Transverse colon (tissue), 4 donors: Measurements from ENCODE around the gene KIF5A. TPM values are rescaled to one million over a fixed set of nuclear protein-coding genes. Genes with fewer than 3 reads are reported as not detected.

Experiments used
- DNase-seq: peaks from one replicate; pipeline ENCODE4 v3.0.0-alpha.2; 2019
- H3K27ac ChIP-seq, 4 donors: fragments of 200-600 bp; sonication (generic); 2 replicates each; pipeline ENCODE4 v1.5.1; 2016 to 2018; ENCODE audit warnings: inconsistent platforms in 4 of 4
- H3K27me3 ChIP-seq: fragments of 200-600 bp; sonication (generic); 2 replicates; pipeline ENCODE4 v1.5.1; 2017; ENCODE audit warnings: inconsistent platforms
- H3K36me3 ChIP-seq, 4 donors: fragments of 200-600 bp; sonication (generic); 2 replicates each; pipeline ENCODE4 v1.5.1; 2017 to 2019; ENCODE audit warnings: inconsistent platforms in 4 of 4
- H3K4me1 ChIP-seq, 4 donors: fragments of 200-600 bp; sonication (generic); 2 replicates each; pipeline ENCODE4 v1.5.1; 2017 to 2020; ENCODE audit warnings: inconsistent platforms in 4 of 4
- H3K4me3 ChIP-seq, 4 donors: fragments of 200-600 bp; sonication (generic); 1 replicate in 1 of 4; 2 replicates in 3 of 4; pipeline versions ENCODE4 v1.5.1 to v1.6.1; 2017 to 2019; ENCODE audit warnings: inconsistent platforms in 4 of 4
- H3K9me3 ChIP-seq, 2 donors: fragments of 200-600 bp; sonication (generic); 2 replicates each; pipeline ENCODE4 v1.5.1; 2017 to 2019; ENCODE audit warnings: inconsistent platforms in 2 of 2
- EP300 ChIP-seq: sonication (generic); formaldehyde crosslinking; IDR thresholded peaks from one replicate; pipeline ENCODE4 v1.6.1; 2017; ENCODE audit warnings: antibody characterized with exemption, low read depth
- POLR2A ChIP-seq: fragments of 450-650 bp; IDR thresholded peaks from one replicate; pipeline ENCODE4 v1.6.1; 2016; ENCODE audit warnings: antibody characterized with exemption, mild to moderate bottlenecking, moderate library complexity
- POLR2AphosphoS5 ChIP-seq, 3 donors: sonication (generic); formaldehyde crosslinking; IDR thresholded peaks; one replicate each; pipeline ENCODE4 v1.6.1; 2016; ENCODE audit warnings: antibody characterized with exemption in 3 of 3
- WGBS, 2 donors: methylation state at CpG; one replicate each; pipeline ENCODE4 v1.1.5; 2018; ENCODE audit warnings: low coverage in 1 of 2; 5-methylcytosine and 5-hydroxymethylcytosine counted together
- in situ Hi-C, 4 donors: fragments of 200-750 bp; cut with MboI; loops; one replicate each; pipeline versions ENCODE4 v1.15.0 to v1.15.1; 2017; ENCODE audit warnings: low sequenced_read_pairs in 3 of 4, low pct_ligation_motif_present in 1 of 4, low pct_unique_long_range_greater_than_20kb in 1 of 4
- intact Hi-C: fragments of 100-400 bp; cut with DNase I; formaldehyde crosslinking; loops from one replicate; pipeline ENCODE4 v1.15.1; 2023; ENCODE audit warnings: low total_unique reads
- total RNA-seq, 4 donors: library from RNA; depleted of rRNA; stranded (reverse); fragments of >200 nt; gene quantifications; one replicate each; pipeline ENCODE4 v1.1.0, GENCODE V29; 2016
- TF ChIP-seq, protein P1 (sequence below), 5 experiments: fragments of 200-600 bp in 3 of 5; fragments of 450-650 bp in 2 of 5; sonication (generic) in 3 of 5; IDR thresholded peaks; 1 replicate in 2 of 5; 2 replicates in 3 of 5; pipeline ENCODE4 v1.5.1; 2016 to 2017; ENCODE audit warnings: antibody characterized with exemption in 5 of 5, inconsistent platforms in 3 of 5, mild to moderate bottlenecking in 2 of 5, moderate library complexity in 1 of 5

KIF5A gene
- total RNA-seq, 4 donors from 2014 or later: 1.3 to 6.2 (median 1.6) TPM

DNA sequence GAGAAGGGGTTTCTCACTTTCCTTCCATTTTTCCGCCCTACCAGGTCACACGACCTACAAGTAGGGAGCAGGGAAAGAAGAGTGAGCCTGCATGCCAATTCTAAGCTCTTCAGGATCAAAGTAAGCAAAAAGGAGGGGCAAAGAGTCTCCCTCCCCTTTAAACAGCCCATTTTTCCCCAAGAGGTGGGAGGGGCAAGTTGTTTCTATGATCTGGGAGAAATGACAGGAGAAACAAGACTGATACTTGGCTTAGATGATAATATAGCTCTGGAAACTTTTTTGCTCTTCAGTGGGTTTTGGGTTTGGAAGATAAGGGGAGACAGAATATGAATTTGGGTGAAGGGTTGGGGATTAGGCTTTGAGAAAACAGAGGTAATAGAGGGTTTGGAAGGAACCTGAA, 56.6 kb downstream of the KIF5A start:
- H3K27me3 ChIP-seq: peaks cover 38% of the 10 kb centered on the region
- DNase-seq: no peak
- H3K4me3 ChIP-seq: no peak overlapping the region
- intact Hi-C loops (no loop called here), in situ Hi-C loops (no loop called here)
- WGBS, 2 donors: 75 to 90% methylated on average over 2 of the region's 2 CpGs
- TF ChIP-seq POLR2AphosphoS5 (IDR thresholded peaks at IDR 0.05): no peak
- TF ChIP-seq, protein P1, sequence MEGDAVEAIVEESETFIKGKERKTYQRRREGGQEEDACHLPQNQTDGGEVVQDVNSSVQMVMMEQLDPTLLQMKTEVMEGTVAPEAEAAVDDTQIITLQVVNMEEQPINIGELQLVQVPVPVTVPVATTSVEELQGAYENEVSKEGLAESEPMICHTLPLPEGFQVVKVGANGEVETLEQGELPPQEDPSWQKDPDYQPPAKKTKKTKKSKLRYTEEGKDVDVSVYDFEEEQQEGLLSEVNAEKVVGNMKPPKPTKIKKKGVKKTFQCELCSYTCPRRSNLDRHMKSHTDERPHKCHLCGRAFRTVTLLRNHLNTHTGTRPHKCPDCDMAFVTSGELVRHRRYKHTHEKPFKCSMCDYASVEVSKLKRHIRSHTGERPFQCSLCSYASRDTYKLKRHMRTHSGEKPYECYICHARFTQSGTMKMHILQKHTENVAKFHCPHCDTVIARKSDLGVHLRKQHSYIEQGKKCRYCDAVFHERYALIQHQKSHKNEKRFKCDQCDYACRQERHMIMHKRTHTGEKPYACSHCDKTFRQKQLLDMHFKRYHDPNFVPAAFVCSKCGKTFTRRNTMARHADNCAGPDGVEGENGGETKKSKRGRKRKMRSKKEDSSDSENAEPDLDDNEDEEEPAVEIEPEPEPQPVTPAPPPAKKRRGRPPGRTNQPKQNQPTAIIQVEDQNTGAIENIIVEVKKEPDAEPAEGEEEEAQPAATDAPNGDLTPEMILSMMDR (IDR thresholded peaks at IDR 0.05): no peak
- TF ChIP-seq EP300: no peak
- TF ChIP-seq POLR2A: no peak
- H3K4me1 ChIP-seq: peaks cover 3 to 47% (median 22%) of the 10 kb centered on the region in 4 donors
- peaks cover 0 to 8% (median 4%) of the 10 kb centered on the region in 4 donors for H3K36me3 ChIP-seq
- H3K9me3 ChIP-seq: no peaks in the 10 kb centered on the region
- peak overlapping the region in 3 of 4 donors; percentile 86 to 95 (median 93) for H3K27ac ChIP-seq

DNA sequence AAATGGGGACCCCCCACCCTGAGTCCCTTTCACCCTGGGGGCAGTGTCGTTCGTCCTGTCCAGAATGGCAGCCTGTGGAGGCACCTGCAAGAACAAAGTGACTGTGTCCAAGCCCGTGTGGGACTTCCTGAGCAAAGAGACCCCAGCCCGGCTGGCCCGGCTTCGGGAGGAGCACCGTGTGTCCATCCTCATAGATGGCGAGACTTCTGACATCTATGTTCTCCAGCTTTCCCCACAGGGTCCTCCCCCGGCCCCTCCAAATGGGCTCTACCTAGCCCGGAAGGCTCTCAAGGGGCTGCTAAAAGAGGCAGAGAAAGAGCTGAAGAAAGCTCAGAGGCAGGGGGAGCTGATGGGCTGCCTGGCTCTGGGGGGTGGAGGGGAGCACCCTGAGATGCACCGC, 57.0 kb downstream of the KIF5A start:
- TF ChIP-seq POLR2A (no peak), POLR2AphosphoS5 (IDR thresholded peaks at IDR 0.05) (no peak)
- TF ChIP-seq, protein P1 (IDR thresholded peaks at IDR 0.05): no peak
- H3K27me3 ChIP-seq: peaks cover 43% of the 10 kb centered on the region
- 83% methylated on average over 11 of the region's 11 CpGs; no CpG with 5 or more reads in 1 of the 2 donors for WGBS, 2 donors
- intact Hi-C loops: no loop called here
- no peak overlapping the region for H3K27ac ChIP-seq
- peaks cover 0 to 5% (median 2%) of the 10 kb centered on the region in 4 donors for H3K36me3 ChIP-seq
- DNase-seq: no peak
- peaks cover 3 to 51% (median 24%) of the 10 kb centered on the region in 4 donors for H3K4me1 ChIP-seq
- no peak overlapping the region for H3K4me3 ChIP-seq
- no peaks in the 10 kb centered on the region for H3K9me3 ChIP-seq
- in situ Hi-C loops: no loop called here

DNA sequence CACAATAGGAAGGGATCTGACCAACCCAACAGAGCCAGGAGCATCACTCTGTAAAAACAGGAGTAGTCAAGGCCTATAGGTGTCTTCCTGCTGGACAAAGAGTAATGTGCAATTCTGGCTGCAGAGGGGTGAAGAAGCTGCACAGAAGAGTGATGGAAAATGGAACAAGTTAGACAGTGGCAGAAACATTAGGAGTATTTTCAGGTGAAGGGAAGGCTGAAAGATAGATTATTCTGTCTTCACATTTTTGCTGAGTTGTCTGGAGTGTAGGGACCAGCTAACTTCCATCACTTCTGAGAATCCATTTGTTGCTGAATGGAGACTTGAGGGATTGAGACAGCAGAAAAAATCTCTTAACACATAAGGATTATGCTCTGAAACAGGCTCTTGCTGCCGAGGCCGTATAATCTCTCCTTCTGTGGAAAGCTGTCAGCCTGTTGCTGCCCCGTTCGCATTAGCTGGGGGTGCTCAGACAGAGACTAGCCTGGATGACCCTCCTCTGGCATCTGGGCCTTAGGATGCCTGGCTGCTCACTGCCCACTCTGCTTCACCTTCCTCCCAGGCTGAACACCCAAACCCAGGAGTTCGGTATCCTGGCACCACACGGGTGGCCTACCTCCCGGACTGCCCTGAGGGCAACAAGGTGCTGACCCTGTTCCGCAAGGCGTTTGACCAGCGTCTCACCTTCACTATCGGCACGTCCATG, 58.3 kb downstream of the KIF5A start:
- WGBS, 2 donors: 87% methylated on average over 12 of the region's 12 CpGs; no CpG with 5 or more reads in 1 of the 2 donors
- intact Hi-C loops (no loop called here), in situ Hi-C loops (no loop called here)
- H3K4me1 ChIP-seq: peaks cover 3 to 59% (median 24%) of the 10 kb centered on the region in 4 donors
- peak overlapping the region in 3 of 4 donors; percentile 81 to 93 (median 87) for H3K27ac ChIP-seq
- no peak overlapping the region for H3K4me3 ChIP-seq
- no peaks in the 10 kb centered on the region for H3K36me3 ChIP-seq
- DNase-seq: no peak
- H3K27me3 ChIP-seq: peaks cover 55% of the 10 kb centered on the region
- no peaks in the 10 kb centered on the region for H3K9me3 ChIP-seq
- no peak for TF ChIP-seq EP300
- no peak for TF ChIP-seq POLR2AphosphoS5 (IDR thresholded peaks at IDR 0.05)
- no peak for TF ChIP-seq POLR2A
- TF ChIP-seq, protein P1 (IDR thresholded peaks at IDR 0.05): no peak

DNA sequence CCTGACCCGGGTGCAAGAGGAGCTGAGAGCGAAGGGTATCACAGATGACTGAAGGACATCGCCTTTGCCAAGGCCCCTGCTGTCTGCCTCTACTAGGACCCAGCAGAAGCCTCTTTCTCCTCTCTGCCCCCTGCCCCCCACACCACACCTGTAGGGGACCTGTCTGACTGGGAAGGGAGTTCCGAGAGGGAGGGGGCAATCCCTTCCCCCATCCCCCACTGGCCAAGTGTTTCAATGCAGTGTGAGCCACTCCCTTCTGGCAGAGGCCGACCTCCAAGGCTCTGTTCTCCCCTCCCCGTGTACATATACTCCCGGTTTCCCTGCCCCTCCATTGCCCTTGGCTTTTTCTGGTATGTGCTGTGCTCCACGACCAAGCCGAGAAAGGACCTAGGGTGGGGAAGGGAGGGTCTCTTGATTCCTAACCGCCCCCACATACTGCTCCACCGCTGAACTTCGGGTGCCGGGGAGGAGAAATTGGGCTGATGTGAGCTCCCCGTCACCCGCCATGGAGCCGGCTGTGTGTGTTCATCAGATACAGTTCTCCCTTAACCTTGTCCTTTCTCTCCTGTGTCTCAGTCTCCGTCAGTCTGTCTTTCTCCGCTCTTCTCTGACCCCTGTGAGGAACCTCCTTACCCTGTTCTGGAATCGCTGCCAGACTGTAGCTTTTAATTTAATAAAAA, 59.4 kb downstream of the KIF5A start:
- Histone ChIP-seq H3K9me3 (no peaks in the 10 kb centered on the region), H3K4me3 (no peak overlapping the region), H3K4me1 (peaks cover 9 to 58% (median 22%) of the 10 kb centered on the region in 4 donors), H3K27me3 (peaks cover 63% of the 10 kb centered on the region), H3K36me3 (no peaks in the 10 kb centered on the region), H3K27ac (peak overlapping the region; percentile 81 to 93 (median 84))
- TF ChIP-seq POLR2A (no peak), EP300 (no peak), POLR2AphosphoS5 (IDR thresholded peaks at IDR 0.05) (no peak)
- TF ChIP-seq, protein P1 (IDR thresholded peaks at IDR 0.05): no peak
- DNase-seq: no peak
- in situ Hi-C loops: no loop called here
- WGBS, 2 donors: 62 to 76% methylated on average over 3 to 19 of the region's 19 CpGs
- intact Hi-C loops: no loop called here
